Measurements from ENCODE around the gene PDS5B.
A peak's percentile ranks its signal among the peaks of the same experiment; 100 is the strongest.
"Not testable (repeated sequence)": the region's sequence is repeated elsewhere in the genome, so short reads cannot be mapped to it uniquely, and the experiment has no call there.

The PDS5B gene

DNA sequence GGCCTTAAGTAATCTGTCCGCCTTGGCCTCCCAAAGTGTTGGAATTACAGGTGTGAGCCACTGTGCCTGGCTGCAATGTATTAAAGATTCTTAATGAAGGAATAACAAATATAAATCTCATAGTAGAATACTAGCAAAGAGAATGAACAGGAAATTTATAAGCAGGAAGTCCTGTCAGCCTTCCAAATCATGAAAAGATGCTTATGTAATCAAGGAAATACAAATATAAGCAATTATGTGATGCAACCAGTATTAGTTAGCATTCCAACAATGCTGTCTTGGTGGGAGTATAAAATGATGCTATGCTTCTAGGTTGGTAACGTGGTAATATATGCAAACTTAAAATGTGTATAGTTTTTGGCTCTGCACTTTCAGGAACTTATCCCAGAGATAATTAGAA is 133.8 kb downstream of the PDS5B start:
- TF ChIP-seq ZNF274 (IDR thresholded peaks at IDR 0.05; ENCODE audit: low read depth, low read length) = no peak
- H3K4me3 ChIP-seq (ENCODE audit: low read length) = no peak overlapping the region

DNA sequence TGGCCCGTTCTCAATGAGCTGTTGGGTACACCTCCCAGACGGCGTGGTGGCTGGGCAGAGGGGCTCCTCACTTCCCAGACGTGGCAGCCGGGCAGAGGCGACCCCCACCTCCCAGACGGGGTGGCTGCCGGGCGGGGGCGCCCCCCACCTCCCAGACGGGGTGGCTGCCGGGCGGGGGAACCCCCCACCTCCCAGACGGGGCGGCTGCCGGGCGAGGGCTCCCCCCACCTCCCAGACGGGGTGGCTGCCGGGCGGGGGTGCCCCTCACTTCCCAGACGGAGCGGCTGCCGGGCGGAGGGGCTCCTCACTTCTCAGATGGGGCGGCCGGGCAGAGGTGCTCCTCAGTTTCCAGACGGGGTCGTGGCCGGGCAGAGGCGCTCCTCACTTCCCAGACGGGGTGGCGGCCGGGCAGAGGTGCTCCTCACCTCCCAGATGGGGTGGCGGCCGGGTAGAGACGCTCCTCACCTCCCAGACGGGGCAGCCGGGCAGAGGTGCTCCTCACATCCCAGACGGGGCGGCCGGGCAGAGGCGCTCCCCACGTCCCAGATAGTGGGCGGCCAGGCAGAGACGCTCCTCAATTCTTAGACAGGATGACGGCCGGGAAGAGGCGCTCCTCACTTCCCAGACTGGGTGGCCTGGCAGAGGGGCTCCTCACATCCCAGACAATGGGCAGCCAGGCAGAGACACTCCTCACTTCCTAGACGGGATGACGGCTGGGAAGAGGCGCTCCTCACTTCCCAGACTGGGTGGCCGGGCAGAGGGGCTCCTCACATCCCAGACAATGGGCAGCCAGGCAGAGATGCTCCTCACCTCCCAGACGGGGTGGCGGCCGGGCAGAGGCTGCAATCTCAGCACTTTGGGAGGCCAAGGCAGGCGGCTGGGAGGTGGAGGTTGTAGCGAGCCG is 135.1 kb downstream of the PDS5B start:
- not testable (repeated sequence) for H3K4me3 ChIP-seq (ENCODE audit: low read length)

DNA sequence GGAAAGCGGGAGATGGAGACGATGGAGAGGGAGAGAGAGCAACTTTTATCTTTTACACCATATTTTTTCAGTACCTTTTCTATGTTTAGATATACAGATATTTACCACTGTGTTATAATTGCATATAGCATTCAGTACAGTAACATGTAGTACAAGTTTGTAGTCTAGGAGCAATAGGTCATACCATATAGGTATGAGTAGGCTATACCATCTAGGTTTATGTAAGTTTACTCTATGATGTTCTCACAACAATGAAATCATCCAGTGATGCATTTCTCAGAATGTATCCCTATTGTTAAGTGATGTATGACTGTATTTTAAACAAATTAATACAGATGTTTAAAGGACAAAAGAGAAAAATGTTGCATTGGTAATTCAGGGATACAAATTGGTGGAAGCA is 136.1 kb downstream of the PDS5B start:
- no peak for TF ChIP-seq ZNF274 (IDR thresholded peaks at IDR 0.05; ENCODE audit: low read depth, low read length)
- H3K4me3 ChIP-seq (ENCODE audit: low read length) = no peak overlapping the region

DNA sequence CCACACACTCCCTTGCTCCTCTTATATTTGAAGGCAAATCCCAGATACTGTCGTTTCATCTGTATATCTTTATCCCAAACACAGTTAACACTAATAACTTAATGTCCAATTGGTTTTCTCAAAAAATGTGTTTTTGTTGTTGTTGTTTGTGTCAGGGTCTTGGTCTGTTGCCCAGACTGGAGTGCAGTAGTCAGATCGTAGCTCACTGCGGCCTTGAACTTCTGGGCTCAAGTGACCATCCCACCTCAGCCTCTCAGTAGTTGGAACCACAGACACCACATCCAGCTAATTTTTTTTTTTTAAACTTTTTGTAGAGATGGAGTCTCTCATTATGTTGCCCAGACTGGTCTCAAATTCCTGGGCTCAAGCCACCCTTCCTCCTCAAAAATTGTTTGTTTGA is 137.7 kb downstream of the PDS5B start:
- no peak overlapping the region for H3K4me3 ChIP-seq (ENCODE audit: low read length)
- no peak for TF ChIP-seq ZNF274 (IDR thresholded peaks at IDR 0.05; ENCODE audit: low read depth, low read length)

DNA sequence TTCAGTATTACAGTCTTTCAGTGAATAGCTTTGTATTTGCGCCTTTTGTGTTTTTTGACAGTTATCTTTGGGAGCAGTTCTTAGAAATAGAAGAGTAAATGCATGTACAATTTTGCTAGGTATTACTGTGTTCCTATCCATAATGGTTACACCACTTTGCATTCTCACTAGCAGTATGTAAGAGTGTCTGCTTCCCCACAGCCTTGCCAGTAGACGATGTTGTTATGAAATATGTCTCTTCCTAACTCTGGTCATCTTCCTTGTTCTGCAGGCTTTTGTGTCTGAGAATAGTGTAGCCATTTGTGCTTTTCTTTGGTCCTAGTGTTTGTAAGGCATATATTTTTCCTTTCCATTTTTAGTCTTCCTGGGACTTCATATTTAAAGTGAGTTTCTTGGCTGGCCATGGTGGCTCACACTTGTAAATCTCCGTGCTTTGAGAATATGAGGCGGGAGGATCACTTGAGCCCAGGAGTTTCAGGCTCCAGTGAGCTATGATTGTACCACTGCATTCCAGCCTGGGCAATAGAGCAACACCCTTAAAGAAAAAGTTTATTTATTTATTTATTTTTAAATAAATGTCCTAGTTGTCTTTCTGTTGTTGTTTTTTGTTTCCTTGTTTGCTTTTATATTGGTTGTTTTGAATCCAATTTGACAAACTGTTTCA is 140.3 kb downstream of the PDS5B start:
- no peak overlapping the region for H3K4me3 ChIP-seq (ENCODE audit: low read length)
- TF ChIP-seq ZNF274 (IDR thresholded peaks at IDR 0.05; ENCODE audit: low read depth, low read length) = no peak

DNA sequence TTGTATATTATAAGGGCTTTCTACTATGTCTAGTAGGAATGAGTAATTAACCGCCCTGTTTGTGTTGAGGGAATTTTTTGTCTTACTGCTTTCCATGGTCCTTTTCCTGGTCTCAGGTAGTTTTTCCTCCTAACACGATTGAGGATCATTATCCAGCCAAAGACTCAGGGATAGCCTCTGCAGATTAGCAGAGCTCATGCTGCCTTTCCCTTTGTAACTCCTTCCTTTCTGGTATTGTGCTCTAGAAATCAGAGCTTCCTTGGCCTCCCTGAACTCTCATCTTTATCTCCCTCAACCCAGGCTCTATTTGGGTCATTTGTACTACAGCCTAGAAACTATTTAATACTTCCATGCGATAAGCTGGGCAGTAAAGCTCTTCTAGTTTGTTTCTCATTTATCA is 142.1 kb downstream of the PDS5B start:
- no peak overlapping the region for H3K4me3 ChIP-seq (ENCODE audit: low read length)
- no peak for TF ChIP-seq ZNF274 (IDR thresholded peaks at IDR 0.05; ENCODE audit: low read depth, low read length)

DNA sequence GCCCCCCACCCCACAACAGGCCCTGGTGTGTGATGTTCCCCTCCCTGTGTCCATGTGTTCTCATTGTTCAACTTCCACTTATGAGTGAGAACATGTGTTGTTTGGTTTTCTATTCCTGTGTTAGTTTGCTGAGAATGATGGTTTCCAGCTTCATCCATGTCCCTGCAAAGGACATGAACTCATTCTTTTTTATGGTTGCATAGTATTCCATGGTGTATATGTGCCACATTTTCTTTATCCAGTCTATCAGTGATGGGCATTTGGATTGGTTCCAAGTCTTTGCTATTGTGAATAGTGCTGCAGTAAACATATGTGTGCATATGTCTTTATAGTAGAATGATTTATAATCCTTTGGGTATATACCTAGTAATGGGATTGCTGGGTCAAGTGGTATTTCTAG is 142.8 kb downstream of the PDS5B start:
- H3K4me3 ChIP-seq (ENCODE audit: low read length) = not testable (repeated sequence)

DNA sequence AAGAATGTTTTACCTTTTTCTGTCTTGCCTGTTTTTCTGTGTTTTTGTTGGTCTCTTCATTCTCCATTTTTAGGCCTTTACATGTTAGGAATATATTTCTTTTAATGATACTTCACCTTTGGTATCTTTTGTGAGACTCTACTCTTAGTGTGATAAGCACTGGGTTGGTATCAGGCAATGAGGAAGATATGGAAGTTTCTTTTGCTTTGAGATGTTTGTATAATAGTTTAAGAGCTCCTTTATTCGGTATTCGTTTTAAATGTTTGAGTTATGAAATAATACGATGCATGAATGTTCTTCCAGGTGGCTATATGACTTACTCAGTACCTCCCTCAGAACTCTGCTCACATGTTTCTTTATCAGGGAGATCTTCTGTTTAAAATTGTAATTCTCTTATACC is 144.8 kb downstream of the PDS5B start:
- TF ChIP-seq ZNF274 (IDR thresholded peaks at IDR 0.05; ENCODE audit: low read depth, low read length) = no peak

DNA sequence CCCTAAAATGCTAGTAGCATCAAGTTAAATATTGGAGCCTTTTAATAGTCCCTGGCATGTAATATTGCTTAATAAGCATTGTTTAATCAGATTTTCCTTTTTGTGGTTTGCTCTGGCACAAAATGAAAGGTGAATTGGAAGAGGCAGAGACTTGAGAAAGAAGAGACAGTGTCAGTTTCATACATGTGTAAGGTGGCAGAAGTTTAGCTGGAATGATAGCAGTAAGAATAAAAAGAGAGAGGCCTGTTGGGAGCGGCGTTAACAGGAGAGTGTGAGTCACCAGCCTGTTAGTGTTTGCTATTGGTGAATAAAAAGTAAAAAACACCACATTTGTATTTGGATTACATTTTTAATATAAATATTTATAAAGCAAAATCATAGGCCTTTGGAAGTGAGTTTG is 145.3 kb downstream of the PDS5B start:
- no peak overlapping the region for H3K4me3 ChIP-seq (ENCODE audit: low read length)
- TF ChIP-seq ZNF274 (IDR thresholded peaks at IDR 0.05; ENCODE audit: low read depth, low read length) = no peak

More for the DNA sequence above, 144.8 kb downstream of the PDS5B start:
- H3K4me3 ChIP-seq (ENCODE audit: low read length) = no peak overlapping the region

DNA sequence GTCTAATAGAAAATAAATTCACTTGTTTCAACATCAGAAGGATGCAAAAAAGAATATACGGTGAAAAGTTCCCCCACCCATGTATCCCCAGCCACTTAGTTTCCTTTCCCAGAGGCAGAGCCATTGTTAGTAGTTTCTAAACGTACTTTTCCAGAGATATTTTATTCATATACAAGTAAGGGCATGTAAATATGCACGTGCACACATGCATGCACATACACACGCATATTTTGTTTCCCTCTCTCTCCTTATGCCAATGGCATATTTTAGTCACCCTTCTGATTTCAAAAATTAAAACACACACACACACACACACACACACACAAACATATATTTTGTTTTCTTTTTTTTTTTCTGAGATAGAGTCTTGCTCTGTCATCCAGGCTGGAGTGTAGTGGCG is 147.4 kb downstream of the PDS5B start:
- no peak overlapping the region for H3K4me3 ChIP-seq (ENCODE audit: low read length)
- TF ChIP-seq ZNF274 (IDR thresholded peaks at IDR 0.05; ENCODE audit: low read depth, low read length) = no peak

DNA sequence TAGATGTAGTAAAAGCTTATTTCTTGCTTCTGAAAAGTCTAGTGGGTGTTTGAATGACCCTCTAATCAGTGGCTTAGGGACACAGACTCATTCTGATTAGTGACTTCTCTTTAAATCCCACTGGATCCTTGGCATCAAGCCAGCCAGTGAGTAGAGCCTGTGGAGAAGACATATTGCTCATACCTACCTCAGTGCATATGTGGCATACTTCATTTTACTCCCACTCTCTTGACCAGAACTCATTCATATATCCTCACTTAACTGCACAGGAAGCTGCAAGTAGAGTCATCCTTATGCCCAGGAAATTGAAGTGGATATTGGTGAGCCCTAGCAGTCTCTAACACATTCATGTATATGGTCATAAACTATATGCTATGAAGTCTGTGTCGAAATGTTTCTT is 148.3 kb downstream of the PDS5B start:
- no peak for TF ChIP-seq ZNF274 (IDR thresholded peaks at IDR 0.05; ENCODE audit: low read depth, low read length)
- H3K4me3 ChIP-seq (ENCODE audit: low read length) = no peak overlapping the region

DNA sequence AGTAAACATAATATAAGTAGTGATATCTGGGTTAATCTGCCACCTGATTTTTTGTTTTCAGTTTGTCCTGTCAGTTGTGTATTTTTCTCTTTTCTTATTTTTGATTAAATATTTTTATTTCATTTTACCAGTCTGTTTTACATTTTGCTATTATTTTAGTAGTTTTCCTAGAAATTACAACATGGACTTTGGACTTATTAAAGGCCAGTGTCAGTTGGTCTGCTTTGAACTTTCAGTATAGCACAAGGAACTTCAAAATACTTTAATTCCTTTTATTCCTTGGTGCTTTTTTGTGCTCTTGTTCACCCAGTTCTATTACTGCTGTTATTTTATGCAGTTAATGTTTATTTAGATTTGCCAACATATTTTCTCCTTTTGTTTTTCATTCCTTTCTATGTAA is 149.6 kb downstream of the PDS5B start:
- no peak for TF ChIP-seq ZNF274 (IDR thresholded peaks at IDR 0.05; ENCODE audit: low read depth, low read length)

DNA sequence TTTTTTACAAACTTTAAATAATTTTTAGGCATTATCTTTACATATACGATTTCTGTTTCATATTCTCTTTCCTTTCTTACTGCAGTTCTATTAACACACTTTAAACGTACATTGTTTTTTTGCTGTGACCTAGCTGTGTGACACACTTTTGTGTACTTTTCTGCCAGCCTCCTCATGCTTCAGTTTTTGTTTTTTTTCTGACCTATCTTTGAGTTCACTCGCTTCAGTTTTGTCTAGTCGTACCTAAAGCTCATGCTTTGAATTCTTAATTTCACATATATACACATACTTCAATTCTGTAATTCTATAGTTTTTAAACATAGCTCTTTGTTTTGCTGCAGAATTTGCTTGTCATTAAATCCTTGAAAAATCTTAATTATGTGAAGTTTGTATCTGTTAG is 150.4 kb downstream of the PDS5B start:
- no peak for TF ChIP-seq ZNF274 (IDR thresholded peaks at IDR 0.05; ENCODE audit: low read depth, low read length)
- no peak overlapping the region for H3K4me3 ChIP-seq (ENCODE audit: low read length)

More for the DNA sequence above, 149.6 kb downstream of the PDS5B start:
- no peak overlapping the region for H3K4me3 ChIP-seq (ENCODE audit: low read length)

DNA sequence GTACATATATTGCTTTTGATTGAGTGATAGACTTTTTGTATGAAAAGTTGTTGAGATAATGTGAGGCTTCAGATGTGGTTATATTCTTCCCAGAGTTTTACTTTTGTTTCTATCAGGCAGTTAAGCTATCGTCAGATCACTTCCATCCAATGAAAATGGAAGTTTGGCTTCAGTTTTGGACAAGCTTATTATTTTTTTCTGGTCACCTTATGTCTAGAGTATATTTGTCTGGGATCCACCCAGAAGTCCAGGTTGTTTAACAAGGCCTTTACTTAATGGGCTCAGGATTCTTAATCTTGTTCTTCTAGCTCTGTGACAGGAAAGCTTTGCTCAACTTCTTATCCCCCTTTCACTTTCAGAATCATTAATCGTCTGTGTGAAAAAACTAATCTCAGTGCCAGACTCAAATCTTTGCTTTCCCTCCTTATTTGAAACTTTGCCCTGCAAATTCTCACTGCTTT is 150.9 kb downstream of the PDS5B start:
- H3K4me3 ChIP-seq (ENCODE audit: low read length) = peak overlapping the region; percentile 41; the same call in 1 of the 2 replicates
- TF ChIP-seq ZNF274 (IDR thresholded peaks at IDR 0.05; ENCODE audit: low read depth, low read length) = no peak

DNA sequence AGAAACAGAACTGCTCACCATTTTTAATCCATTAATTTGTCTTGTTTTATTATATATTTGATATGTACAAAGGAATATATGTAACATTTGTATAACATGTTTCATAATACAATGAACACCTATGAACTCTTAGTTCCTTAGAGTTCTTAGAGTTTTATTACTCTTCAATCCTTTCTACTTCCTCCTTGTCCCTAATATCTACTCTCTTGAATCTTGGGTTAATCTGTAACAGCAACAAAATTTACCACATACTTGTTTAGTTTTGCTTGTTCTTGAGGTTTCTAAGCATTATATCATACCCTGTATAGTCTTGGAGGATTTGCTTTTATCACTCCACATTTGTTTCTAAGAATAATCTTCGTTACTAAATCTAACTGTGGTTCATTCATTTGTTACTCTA is 151.4 kb downstream of the PDS5B start:
- H3K4me3 ChIP-seq (ENCODE audit: low read length) = 0 out of 2 replicates have a peak overlapping the region, but pooled peaks have one; percentile 41
- no peak for TF ChIP-seq ZNF274 (IDR thresholded peaks at IDR 0.05; ENCODE audit: low read depth, low read length)

Data from GM08714 (cell line).